ENCODE data around the gene HFE. TPM values are rescaled to one million over a fixed set of nuclear protein-coding genes. Genes with fewer than 3 reads are reported as not detected.

The HFE gene
- total and polyA plus RNA-seq, 2 of the 13 experiments (the other 11 are each of a cell fraction or from before 2014, with no cell fraction given) = 3.7 to 6.3 TPM

- TF ChIP-seq SP140L (CRISPR knock-in tag; IDR thresholded peaks at IDR 0.05; ENCODE audit: borderline replicate concordance) = 0 out of 2 replicates have a peak, but pooled peaks have one; percentile 33
- no peak for TF ChIP-seq SKIL (CRISPR knock-in tag; IDR thresholded peaks at IDR 0.05; ENCODE audit: borderline replicate concordance)
- TF ChIP-seq ZNF781 (CRISPR knock-in tag; IDR thresholded peaks at IDR 0.05; ENCODE audit: borderline replicate concordance, not compliant biosample characterization) = no peak
- TF ChIP-seq ZSCAN9 (CRISPR knock-in tag; IDR thresholded peaks at IDR 0.05; ENCODE audit: borderline replicate concordance) = peak; percentile 38; the same call in 1 of the 2 replicates
- no peak for TF ChIP-seq ATAD3A (CRISPR knock-in tag; IDR thresholded peaks at IDR 0.05)
- no peak for TF ChIP-seq ATF1 (CRISPR knock-in tag; IDR thresholded peaks at IDR 0.05)
- TF ChIP-seq CHD4 (IDR thresholded peaks at IDR 0.05; ENCODE audit: borderline replicate concordance, low read length) = no peak
- TF ChIP-seq PITX1 (CRISPR knock-in tag; IDR thresholded peaks at IDR 0.05) = no peak
- no peak; the same call in 1 of the 2 replicates for TF ChIP-seq MTA3 (CRISPR knock-in tag; IDR thresholded peaks at IDR 0.05)
- TF ChIP-seq ZNF746 (CRISPR knock-in tag; IDR thresholded peaks at IDR 0.05) = no peak; the same call in none of the 2 replicates
- no peak for TF ChIP-seq KDM5A (IDR thresholded peaks at IDR 0.05; ENCODE audit: borderline replicate concordance, low read length)
- no peak for TF ChIP-seq PLSCR1 (CRISPR knock-in tag; IDR thresholded peaks at IDR 0.05; ENCODE audit: borderline replicate concordance)
- TF ChIP-seq MIXL1 (CRISPR knock-in tag; IDR thresholded peaks at IDR 0.05) = no peak
- no peak for TF ChIP-seq ZNF790 (CRISPR knock-in tag; IDR thresholded peaks at IDR 0.05; ENCODE audit: borderline replicate concordance)
- TF ChIP-seq PHF20 (CRISPR knock-in tag; IDR thresholded peaks at IDR 0.05) = 0 out of 2 replicates have a peak, but pooled peaks have one; percentile 59
- TF ChIP-seq CERS6 (CRISPR knock-in tag; IDR thresholded peaks at IDR 0.05) = no peak
- TF ChIP-seq, protein P1, sequence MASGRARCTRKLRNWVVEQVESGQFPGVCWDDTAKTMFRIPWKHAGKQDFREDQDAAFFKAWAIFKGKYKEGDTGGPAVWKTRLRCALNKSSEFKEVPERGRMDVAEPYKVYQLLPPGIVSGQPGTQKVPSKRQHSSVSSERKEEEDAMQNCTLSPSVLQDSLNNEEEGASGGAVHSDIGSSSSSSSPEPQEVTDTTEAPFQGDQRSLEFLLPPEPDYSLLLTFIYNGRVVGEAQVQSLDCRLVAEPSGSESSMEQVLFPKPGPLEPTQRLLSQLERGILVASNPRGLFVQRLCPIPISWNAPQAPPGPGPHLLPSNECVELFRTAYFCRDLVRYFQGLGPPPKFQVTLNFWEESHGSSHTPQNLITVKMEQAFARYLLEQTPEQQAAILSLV (CRISPR knock-in tag; IDR thresholded peaks at IDR 0.05; ENCODE audit: borderline replicate concordance) = peak; percentile 87; the same call in 1 of the 2 replicates
- no peak for TF ChIP-seq ARID3A (IDR thresholded peaks at IDR 0.05; ENCODE audit: low read depth, low read length)
- no peak for TF ChIP-seq ZBTB3 (CRISPR knock-in tag; IDR thresholded peaks at IDR 0.05; ENCODE audit: borderline replicate concordance, low read depth)
- TF ChIP-seq, protein P2, sequence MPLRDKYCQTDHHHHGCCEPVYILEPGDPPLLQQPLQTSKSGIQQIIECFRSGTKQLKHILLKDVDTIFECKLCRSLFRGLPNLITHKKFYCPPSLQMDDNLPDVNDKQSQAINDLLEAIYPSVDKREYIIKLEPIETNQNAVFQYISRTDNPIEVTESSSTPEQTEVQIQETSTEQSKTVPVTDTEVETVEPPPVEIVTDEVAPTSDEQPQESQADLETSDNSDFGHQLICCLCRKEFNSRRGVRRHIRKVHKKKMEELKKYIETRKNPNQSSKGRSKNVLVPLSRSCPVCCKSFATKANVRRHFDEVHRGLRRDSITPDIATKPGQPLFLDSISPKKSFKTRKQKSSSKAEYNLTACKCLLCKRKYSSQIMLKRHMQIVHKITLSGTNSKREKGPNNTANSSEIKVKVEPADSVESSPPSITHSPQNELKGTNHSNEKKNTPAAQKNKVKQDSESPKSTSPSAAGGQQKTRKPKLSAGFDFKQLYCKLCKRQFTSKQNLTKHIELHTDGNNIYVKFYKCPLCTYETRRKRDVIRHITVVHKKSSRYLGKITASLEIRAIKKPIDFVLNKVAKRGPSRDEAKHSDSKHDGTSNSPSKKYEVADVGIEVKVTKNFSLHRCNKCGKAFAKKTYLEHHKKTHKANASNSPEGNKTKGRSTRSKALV (CRISPR knock-in tag; IDR thresholded peaks at IDR 0.05) = no peak
Measured at GRCh38 chr6:26087284-26088115, at the start of gene HFE (continued).
